ENCODE measurements around the gene TPCN2.

DNA sequence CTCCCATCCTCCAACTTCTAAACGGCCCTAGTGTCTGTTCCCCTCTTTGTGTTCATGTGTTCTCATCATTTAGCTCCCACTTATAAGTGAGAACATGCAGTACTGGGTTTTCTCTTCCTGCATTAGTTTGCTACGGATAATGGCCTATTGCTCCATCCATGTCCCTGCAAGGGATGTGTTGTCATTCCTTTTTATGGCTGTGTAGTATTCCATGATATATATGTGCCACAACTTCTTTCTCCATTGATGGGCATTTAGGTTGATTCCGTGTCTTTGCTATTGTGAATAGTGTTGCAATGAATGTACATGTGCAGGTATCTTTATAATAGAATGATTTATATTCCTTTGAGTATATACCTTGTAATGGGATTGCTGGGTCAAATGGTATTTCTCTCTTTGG, 101.4 kb downstream of the TPCN2 start:
- TF ChIP-seq, protein P1, sequence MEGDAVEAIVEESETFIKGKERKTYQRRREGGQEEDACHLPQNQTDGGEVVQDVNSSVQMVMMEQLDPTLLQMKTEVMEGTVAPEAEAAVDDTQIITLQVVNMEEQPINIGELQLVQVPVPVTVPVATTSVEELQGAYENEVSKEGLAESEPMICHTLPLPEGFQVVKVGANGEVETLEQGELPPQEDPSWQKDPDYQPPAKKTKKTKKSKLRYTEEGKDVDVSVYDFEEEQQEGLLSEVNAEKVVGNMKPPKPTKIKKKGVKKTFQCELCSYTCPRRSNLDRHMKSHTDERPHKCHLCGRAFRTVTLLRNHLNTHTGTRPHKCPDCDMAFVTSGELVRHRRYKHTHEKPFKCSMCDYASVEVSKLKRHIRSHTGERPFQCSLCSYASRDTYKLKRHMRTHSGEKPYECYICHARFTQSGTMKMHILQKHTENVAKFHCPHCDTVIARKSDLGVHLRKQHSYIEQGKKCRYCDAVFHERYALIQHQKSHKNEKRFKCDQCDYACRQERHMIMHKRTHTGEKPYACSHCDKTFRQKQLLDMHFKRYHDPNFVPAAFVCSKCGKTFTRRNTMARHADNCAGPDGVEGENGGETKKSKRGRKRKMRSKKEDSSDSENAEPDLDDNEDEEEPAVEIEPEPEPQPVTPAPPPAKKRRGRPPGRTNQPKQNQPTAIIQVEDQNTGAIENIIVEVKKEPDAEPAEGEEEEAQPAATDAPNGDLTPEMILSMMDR (IDR thresholded peaks at IDR 0.05; ENCODE audit: low read depth, low read length) = no peak
- TF ChIP-seq, protein P2, sequence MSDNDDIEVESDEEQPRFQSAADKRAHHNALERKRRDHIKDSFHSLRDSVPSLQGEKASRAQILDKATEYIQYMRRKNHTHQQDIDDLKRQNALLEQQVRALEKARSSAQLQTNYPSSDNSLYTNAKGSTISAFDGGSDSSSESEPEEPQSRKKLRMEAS (IDR thresholded peaks at IDR 0.05; ENCODE audit: low read depth, low read length) = no peak
